Calu3 (cell line): ENCODE results near the gene ADSL. TPM values are rescaled to one million over a fixed set of nuclear protein-coding genes. Genes with fewer than 3 reads are reported as not detected.

Experiments
- BruUV-seq: library from RNA; stranded (reverse); fragments of 400-500 nt; replicated peaks from 2 replicates; lab custom pipeline; 2021; lab: Mats Ljungman, UMichigan
- CTCF ChIA-PET: fragments of 300-600 bp; sonication (Branson Sonifier 250); formaldehyde crosslinking; loops from one replicate; lab custom pipeline; 2022; ENCODE audit warnings: antibody characterized with exemption; lab: Charles Lee
- DNase-seq: peaks from one replicate; pipeline ENCODE4 v3.0.0; 2022
- H3K27ac Mint-ChIP-seq: one replicate; pipeline ENCODE4 v1.8.0; 2022; ENCODE audit warnings: mixed read lengths; ENCODE audit not compliant: unreplicated experiment
- H3K27me3 Mint-ChIP-seq: one replicate; pipeline ENCODE4 v1.8.0; 2022; ENCODE audit warnings: mixed read lengths; ENCODE audit not compliant: unreplicated experiment
- H3K36me3 Mint-ChIP-seq: one replicate; pipeline ENCODE4 v1.8.0; 2022; ENCODE audit warnings: mild to moderate bottlenecking, moderate library complexity, mixed read lengths; ENCODE audit not compliant: insufficient read depth, unreplicated experiment
- H3K4me1 Mint-ChIP-seq: one replicate; pipeline ENCODE4 v1.8.0; 2022; ENCODE audit warnings: mild to moderate bottlenecking, low read depth, mixed read lengths; ENCODE audit not compliant: unreplicated experiment
- H3K4me3 Mint-ChIP-seq: one replicate; pipeline ENCODE4 v1.8.0; 2022; ENCODE audit warnings: mild to moderate bottlenecking, low read depth, moderate library complexity, mixed read lengths; ENCODE audit not compliant: unreplicated experiment
- H3K9me3 Mint-ChIP-seq: one replicate; pipeline ENCODE4 v1.8.0; 2022; ENCODE audit warnings: low read depth, mixed read lengths; ENCODE audit not compliant: unreplicated experiment
- CTCF ChIP-seq: fragments of 200-600 bp; IDR thresholded peaks from one replicate; pipeline ENCODE4 v1.8.0; 2022; ENCODE audit warnings: antibody characterized with exemption; ENCODE audit not compliant: unreplicated experiment
- intact Hi-C: fragments of 100-400 bp; cut with micrococcal nuclease; formaldehyde crosslinking; loops from one replicate; pipeline ENCODE4 v1.10.0; 2022; ENCODE audit not compliant: unreplicated experiment
- total RNA-seq: library from RNA; stranded (reverse); gene quantifications from 2 replicates; pipeline ENCODE4 v1.2.3, GENCODE V29; 2022

Gene ADSL
- total RNA-seq, 1 experiment from 2014 or later: 96.3 TPM

DNA sequence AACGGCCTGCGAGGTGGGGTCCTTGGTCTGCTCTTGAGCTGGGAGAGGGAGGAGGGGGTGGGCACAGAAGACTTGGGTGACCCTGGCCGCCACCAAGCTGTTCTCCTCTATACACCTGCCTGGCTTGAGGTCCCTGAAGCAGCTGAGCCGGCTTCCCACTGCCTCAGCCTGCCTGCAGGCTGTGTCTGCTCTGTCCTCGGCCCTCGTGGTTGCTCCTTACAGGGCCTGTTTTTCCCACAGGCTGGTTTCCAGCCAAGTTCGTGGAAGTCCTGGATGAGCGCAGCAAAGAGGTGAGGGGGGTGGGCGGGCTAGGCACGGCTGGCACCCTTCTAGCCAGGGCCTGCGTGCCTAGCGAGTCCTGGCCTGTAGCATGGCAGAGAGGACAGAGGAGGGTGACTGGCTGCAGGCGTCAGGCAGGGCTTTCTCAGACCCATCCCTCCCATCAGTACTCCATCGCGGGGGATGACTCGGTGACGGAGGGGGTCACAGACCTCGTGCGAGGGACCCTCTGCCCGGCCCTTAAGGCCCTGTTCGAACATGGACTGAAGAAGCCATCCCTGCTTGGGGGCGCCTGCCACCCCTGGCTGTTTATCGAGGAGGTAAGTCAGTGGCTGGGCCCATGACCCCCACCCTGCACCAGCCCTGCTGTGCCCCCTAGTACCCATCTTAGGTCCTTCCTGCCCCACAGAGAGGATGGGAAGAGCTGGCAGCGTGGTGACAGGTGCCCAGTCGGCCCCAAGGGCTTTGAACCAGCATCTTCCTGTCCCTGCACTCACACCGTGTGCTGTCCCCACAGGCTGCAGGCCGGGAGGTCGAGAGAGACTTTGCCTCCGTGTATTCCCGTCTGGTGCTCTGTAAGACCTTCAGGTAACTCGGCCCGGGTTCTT is 61.8 kb downstream of the ADSL start:
- H3K36me3 Mint-ChIP-seq: peaks cover 58% of the 10 kb centered on the region
- no peak for DNase-seq
- no TSS peak for BruUV-seq
- intact Hi-C loops: no loop called here
- H3K4me3 Mint-ChIP-seq: no peak overlapping the region
- peaks cover 2% of the 10 kb centered on the region for H3K9me3 Mint-ChIP-seq
- H3K27ac Mint-ChIP-seq: no peak overlapping the region
- no peaks in the 10 kb centered on the region for H3K27me3 Mint-ChIP-seq
- CTCF ChIA-PET: no interaction called here
- no peak for TF ChIP-seq CTCF
- H3K4me1 Mint-ChIP-seq: peaks cover 8% of the 10 kb centered on the region

GRCh38 chr22:40408718-40409612 is 62.7 kb downstream of the ADSL start:
- intact Hi-C loops: no loop called here
- no TSS peak for BruUV-seq
- Mint-ChIP-seq H3K9me3 (peaks cover 2% of the 10 kb centered on the region), H3K27me3 (no peaks in the 10 kb centered on the region), H3K27ac (no peak overlapping the region), H3K4me1 (peaks cover 8% of the 10 kb centered on the region), H3K36me3 (peaks cover 57% of the 10 kb centered on the region), H3K4me3 (no peak overlapping the region)
- no peak for TF ChIP-seq CTCF
- DNase-seq: no peak
- CTCF ChIA-PET: no interaction called here

- no peak overlapping the region for H3K4me3 Mint-ChIP-seq
- peaks cover 8% of the 10 kb centered on the region for H3K4me1 Mint-ChIP-seq
- peaks cover 50% of the 10 kb centered on the region for H3K36me3 Mint-ChIP-seq
- no peak overlapping the region for H3K27ac Mint-ChIP-seq
- CTCF ChIA-PET: no interaction called here
- TF ChIP-seq CTCF: no peak
- no TSS peak for BruUV-seq
- DNase-seq: no peak
- peaks cover 2% of the 10 kb centered on the region for H3K9me3 Mint-ChIP-seq
- intact Hi-C loops: no loop called here
- no peaks in the 10 kb centered on the region for H3K27me3 Mint-ChIP-seq
These were observed 63.4 kb downstream of the ADSL start for GRCh38 chr22:40409613-40410113.

DNA sequence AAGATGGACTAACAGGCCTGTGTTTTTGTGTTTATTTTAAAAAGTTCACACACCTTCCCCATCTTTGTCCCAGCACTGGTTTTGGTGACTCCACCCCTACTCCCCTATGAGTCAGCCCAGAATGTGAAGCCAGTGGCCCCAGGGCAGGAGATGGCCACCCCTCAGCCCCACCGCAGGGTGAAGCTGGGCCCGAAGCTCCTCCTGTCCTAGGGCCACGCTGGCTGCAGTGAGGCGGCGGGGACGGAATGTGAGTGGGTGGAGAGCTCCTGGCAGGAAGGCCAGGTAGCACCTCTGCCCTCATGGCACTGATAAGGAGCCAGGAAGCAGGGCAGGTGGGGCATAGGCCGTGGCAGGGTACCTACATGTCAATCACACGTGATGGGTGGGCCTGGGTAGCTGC is 64.0 kb downstream of the ADSL start:
- Mint-ChIP-seq H3K9me3 (peaks cover 2% of the 10 kb centered on the region), H3K4me3 (no peak overlapping the region), H3K27ac (peak overlapping the region; percentile 31), H3K36me3 (peaks cover 53% of the 10 kb centered on the region), H3K27me3 (no peaks in the 10 kb centered on the region), H3K4me1 (peaks cover 8% of the 10 kb centered on the region)
- CTCF ChIA-PET: interaction anchor here (0.6 to 1.4 kb wide), 2 partner anchors 13 to 40 kb away, joined by 3 to 6 read pairs; no protein-coding TSS in a partner anchor
- no peak for TF ChIP-seq CTCF
- intact Hi-C loops: no loop called here
- DNase-seq: no peak
- BruUV-seq: TSS peak; percentile 23
